OCI-LY3 (cell line): ENCODE results near the gene JAK2.

Experiments used
- H2AFZ ChIP-seq: fragments of 200-600, 300-600 bp; shearing (Covaris generic); 2 replicates; pipeline ENCODE4 v1.6.0; 2014; ENCODE audit warnings: antibody characterized with exemption, low read depth, low read length
- H3K27ac ChIP-seq: fragments of 200-600, 300-600 bp; sonication (generic); 2 replicates; pipeline ENCODE4 v1.5.1; 2014; ENCODE audit warnings: mild to moderate bottlenecking, low read length, moderate library complexity, mixed read lengths
- H3K27me3 ChIP-seq: fragments of 200-600, 300-600 bp; sonication (generic); 2 replicates; pipeline ENCODE4 v1.6.1; 2014; ENCODE audit warnings: low read depth, low read length, mixed read lengths
- H3K36me3 ChIP-seq: fragments of 200-600, 300-600 bp; sonication (generic); replicated peaks from 2 replicates; pipeline ENCODE3; 2014; ENCODE audit warnings: low read depth, low read length, mixed read lengths
- H3K4me1 ChIP-seq: fragments of 300-600, 200-600 bp; sonication (generic); 2 replicates; pipeline ENCODE4 v1.6.1; 2014; ENCODE audit warnings: low read length, mixed read lengths
- H3K4me2 ChIP-seq: fragments of 200-600, 300-600 bp; sonication (generic); 2 replicates; pipeline ENCODE4 v1.6.1; 2014; ENCODE audit warnings: low read length, mixed read lengths
- H3K4me3 ChIP-seq: fragments of 300-600, 200-600 bp; sonication (generic); 2 replicates; pipeline ENCODE4 v1.5.1; 2014; ENCODE audit warnings: antibody characterized with exemption, mild to moderate bottlenecking, low read length, moderate library complexity
- H3K79me2 ChIP-seq: fragments of 300-600, 200-600 bp; shearing (Covaris generic); 2 replicates; pipeline ENCODE4 v1.6.1; 2014; ENCODE audit warnings: mild to moderate bottlenecking, low read length, mixed read lengths
- H3K9ac ChIP-seq: fragments of 300-600, 200-600 bp; shearing (Covaris generic); 2 replicates; pipeline ENCODE4 v1.6.0; 2014; ENCODE audit warnings: mild to moderate bottlenecking, low read length, moderate library complexity
- H3K9me3 ChIP-seq: fragments of 200-600, 300-600 bp; shearing (Covaris generic); 2 replicates; pipeline ENCODE4 v1.6.1; 2014; ENCODE audit warnings: low read length, mixed read lengths; ENCODE audit not compliant: insufficient read depth
- H4K20me1 ChIP-seq: fragments of 200-600, 300-600 bp; sonication (generic); 2 replicates; pipeline ENCODE4 v1.6.1; 2016; ENCODE audit warnings: low read length, mixed read lengths; ENCODE audit not compliant: insufficient read depth
- CTCF ChIP-seq: fragments of 200-600, 300-600 bp; sonication (generic); IDR thresholded peaks from 2 replicates; pipeline ENCODE4 v1.5.1; 2014; ENCODE audit warnings: antibody characterized with exemption, low read length, low read depth
- EZH2phosphoT487 ChIP-seq: fragments of 200-600 bp; shearing (Covaris generic); IDR thresholded peaks from 2 replicates; pipeline ENCODE4 v1.6.1; 2018; ENCODE audit warnings: antibody characterized with exemption, mixed run types, low read depth

JAK2 gene

GRCh38 chr9:5042661-5043178 lies 57.6 kb downstream of the JAK2 start:
- H4K20me1 ChIP-seq = no peaks in the 10 kb centered on the region
- no peak overlapping the region for H3K4me3 ChIP-seq
- TF ChIP-seq EZH2phosphoT487 = no peak
- no peak for TF ChIP-seq CTCF
- no peak overlapping the region for H3K4me2 ChIP-seq
- H3K79me2 ChIP-seq = no peaks in the 10 kb centered on the region
- no peak overlapping the region for H3K9ac ChIP-seq
- H3K36me3 ChIP-seq = peaks cover 23% of the 10 kb centered on the region
- H3K27ac ChIP-seq = no peak overlapping the region
- no peak overlapping the region for H2AFZ ChIP-seq
- no peaks in the 10 kb centered on the region for H3K9me3 ChIP-seq
- H3K27me3 ChIP-seq = no peaks in the 10 kb centered on the region
- H3K4me1 ChIP-seq = no peaks in the 10 kb centered on the region

- H3K79me2 ChIP-seq = no peaks in the 10 kb centered on the region
- no peaks in the 10 kb centered on the region for H3K4me1 ChIP-seq
- no peak overlapping the region for H3K9ac ChIP-seq
- no peaks in the 10 kb centered on the region for H3K9me3 ChIP-seq
- H3K27ac ChIP-seq = no peak overlapping the region
- H4K20me1 ChIP-seq = no peaks in the 10 kb centered on the region
- H3K27me3 ChIP-seq = no peaks in the 10 kb centered on the region
- no peak for TF ChIP-seq CTCF
- no peak for TF ChIP-seq EZH2phosphoT487
- H2AFZ ChIP-seq = no peak overlapping the region
- H3K4me2 ChIP-seq = no peak overlapping the region
- no peak overlapping the region for H3K4me3 ChIP-seq
- peaks cover 23% of the 10 kb centered on the region for H3K36me3 ChIP-seq
These were observed 58.3 kb downstream of the JAK2 start for GRCh38 chr9:5043381-5043780.

GRCh38 chr9:5044160-5044559 lies 59.1 kb downstream of the JAK2 start:
- TF ChIP-seq CTCF = no peak
- TF ChIP-seq EZH2phosphoT487 = no peak
- Histone ChIP-seq H2AFZ (no peak overlapping the region), H3K9me3 (no peaks in the 10 kb centered on the region), H3K27ac (no peak overlapping the region), H3K79me2 (no peaks in the 10 kb centered on the region), H3K9ac (no peak overlapping the region), H3K36me3 (peaks cover 23% of the 10 kb centered on the region), H3K4me3 (no peak overlapping the region), H3K4me1 (no peaks in the 10 kb centered on the region), H3K27me3 (no peaks in the 10 kb centered on the region), H3K4me2 (no peak overlapping the region), H4K20me1 (no peaks in the 10 kb centered on the region)

- Histone ChIP-seq H3K36me3 (peaks cover 3% of the 10 kb centered on the region), H3K9me3 (no peaks in the 10 kb centered on the region), H4K20me1 (no peaks in the 10 kb centered on the region), H3K4me1 (no peaks in the 10 kb centered on the region), H3K4me3 (no peak overlapping the region), H3K79me2 (no peaks in the 10 kb centered on the region), H3K4me2 (no peak overlapping the region), H3K27ac (no peak overlapping the region), H2AFZ (no peak overlapping the region), H3K27me3 (no peaks in the 10 kb centered on the region), H3K9ac (no peak overlapping the region)
- TF ChIP-seq CTCF (no peak), EZH2phosphoT487 (no peak)
These were observed 67.8 kb downstream of the JAK2 start for GRCh38 chr9:5052838-5053237.
